GM18520 (cell line): ENCODE measurements around the gene ABCB4.

Experiments
- ATAC-seq: cut with Tn5 transposase; IDR thresholded peaks from one replicate; pipeline ENCODE4 v1.9.1; 2021; ENCODE audit not compliant: unreplicated experiment

Gene ABCB4

GRCh38 chr7:87427288-87427687, 48.2 kb downstream of the ABCB4 start:
- no peak for ATAC-seq

DNA sequence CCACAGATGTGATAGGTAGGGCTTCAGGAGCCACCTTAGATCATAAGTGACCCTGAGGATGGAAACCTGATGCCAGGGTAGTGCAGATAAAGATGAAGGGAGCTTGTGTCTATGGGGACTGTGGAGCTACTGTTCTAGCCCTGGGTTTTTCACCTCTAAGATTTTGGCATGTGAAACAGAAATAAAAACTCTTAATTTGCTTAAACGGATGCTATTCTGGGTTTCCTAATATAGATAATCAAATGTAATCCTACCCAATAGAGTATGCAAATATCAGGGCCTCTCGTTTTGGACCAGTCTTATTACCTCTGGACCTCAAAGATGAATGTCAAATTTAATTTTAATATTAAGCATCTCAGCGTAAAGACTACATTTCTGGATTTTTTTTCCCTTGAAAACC, 49.3 kb downstream of the ABCB4 start:
- peak; percentile 59 for ATAC-seq

GRCh38 chr7:87424075-87424474, 51.4 kb downstream of the ABCB4 start:
- no peak for ATAC-seq

DNA sequence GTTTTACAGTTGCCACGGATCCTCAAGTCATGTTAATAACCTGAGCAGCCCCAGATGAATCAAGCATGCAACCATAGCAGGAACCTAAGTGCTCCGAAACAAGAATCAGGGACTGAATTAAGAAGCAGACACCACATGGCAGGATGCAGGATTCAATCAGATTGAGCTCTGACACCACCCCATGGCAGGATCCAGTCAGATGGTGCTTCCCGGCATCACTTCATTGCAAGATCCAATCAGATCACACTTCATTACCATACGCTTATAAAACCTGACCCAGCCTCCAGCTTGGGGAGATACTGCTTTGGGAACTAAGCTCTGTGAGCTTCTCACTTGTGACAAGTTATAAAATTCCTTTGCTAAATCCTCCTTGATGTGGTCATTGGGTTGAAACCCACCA, 55.3 kb downstream of the ABCB4 start:
- ATAC-seq = no peak

GRCh38 chr7:87416682-87417587, 58.5 kb downstream of the ABCB4 start:
- ATAC-seq = peak; percentile 65

GRCh38 chr7:87414794-87415188, 60.7 kb downstream of the ABCB4 start:
- ATAC-seq = no peak

- ATAC-seq = no peak
Observed at GRCh38 chr7:87413951-87414793, 61.3 kb downstream of the ABCB4 start.

- ATAC-seq = no peak
Observed at GRCh38 chr7:87413029-87413428, 62.5 kb downstream of the ABCB4 start.

GRCh38 chr7:87411186-87411585, 64.3 kb downstream of the ABCB4 start:
- no peak for ATAC-seq

DNA sequence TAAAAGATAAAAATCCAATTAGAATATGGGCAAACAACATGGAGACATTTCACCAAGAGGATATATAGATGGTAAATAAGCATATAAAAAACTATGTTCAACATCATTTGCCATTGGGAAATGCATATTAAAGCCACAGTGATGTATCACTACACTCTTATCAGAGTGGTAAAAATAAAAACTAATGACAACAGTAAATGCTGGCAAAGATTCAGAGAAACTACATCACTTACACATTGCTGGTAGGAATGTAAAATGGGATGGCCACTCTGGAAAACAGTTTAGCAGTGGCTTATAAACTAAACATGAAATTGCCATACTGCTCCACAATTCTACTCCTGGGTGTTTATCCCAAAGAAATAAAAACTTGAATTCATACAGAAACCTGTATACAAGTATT, 70.8 kb downstream of the ABCB4 start:
- ATAC-seq = no peak

DNA sequence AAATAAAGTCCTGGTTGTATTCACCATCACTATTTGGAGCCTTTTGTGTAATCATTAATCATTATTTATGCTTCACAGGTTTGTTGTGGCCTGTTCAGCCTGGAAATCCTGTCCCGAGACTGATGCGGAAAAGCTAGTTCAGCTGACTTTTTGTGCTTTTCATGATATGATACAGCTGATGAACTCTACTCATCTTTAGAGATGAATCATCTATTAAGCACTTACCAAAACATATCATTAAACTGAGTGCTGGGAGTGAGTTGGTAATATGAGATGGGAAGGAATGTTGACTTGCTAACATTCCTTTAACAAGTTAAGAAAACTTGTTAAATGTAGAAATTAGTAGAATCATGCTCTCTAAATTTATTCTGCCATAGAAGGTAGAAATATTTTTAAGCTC, 77.0 kb downstream of the ABCB4 start:
- no peak for ATAC-seq

DNA sequence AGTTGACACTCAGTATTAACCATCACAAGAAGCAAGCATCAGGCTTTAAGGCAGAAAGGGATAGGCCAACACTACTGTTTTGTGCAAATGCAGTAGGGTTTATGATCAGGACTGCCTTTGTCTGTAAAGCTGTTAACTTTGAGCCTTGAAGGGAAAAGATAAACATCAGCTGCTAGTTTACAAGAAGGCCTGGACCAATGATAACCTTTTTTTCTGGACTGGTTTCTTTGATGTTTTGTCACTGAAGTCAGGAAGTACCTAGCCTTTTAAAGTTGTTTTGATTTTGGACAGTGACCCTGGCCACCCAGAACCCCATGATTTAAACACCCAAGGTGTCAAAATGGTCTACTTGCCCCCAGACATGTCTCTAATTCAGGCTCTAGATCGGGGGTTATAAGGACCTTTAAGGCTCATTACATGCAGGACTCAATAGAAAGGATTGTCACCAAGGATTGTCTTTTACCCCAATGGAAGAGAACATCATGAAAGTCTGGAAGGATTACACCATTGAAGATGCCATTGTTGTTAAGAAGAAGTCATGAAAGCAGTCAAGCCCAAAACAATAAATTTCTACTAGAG, 79.9 kb downstream of the ABCB4 start:
- no peak for ATAC-seq

- ATAC-seq = no peak
Observed at GRCh38 chr7:87391020-87391701, 84.3 kb downstream of the ABCB4 start.

DNA sequence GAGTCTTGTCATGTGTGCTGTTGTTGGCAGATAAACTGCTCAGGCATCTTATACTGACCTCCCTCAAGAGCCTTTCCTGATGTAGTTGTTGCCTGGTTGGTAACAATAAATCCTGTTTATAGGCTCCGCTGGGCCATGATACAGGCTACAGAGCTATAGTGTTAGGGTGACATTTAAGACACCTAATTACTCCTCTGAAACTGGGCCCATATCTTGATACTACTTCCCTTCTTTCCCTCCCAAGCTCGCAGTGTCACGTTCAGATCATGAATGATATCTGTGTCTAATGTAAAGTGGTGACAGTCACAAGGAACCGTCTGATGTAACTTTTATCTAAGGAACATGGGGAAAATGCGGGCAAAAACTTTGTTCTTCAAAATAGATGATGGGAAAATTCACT, 94.6 kb downstream of the ABCB4 start:
- ATAC-seq = no peak

DNA sequence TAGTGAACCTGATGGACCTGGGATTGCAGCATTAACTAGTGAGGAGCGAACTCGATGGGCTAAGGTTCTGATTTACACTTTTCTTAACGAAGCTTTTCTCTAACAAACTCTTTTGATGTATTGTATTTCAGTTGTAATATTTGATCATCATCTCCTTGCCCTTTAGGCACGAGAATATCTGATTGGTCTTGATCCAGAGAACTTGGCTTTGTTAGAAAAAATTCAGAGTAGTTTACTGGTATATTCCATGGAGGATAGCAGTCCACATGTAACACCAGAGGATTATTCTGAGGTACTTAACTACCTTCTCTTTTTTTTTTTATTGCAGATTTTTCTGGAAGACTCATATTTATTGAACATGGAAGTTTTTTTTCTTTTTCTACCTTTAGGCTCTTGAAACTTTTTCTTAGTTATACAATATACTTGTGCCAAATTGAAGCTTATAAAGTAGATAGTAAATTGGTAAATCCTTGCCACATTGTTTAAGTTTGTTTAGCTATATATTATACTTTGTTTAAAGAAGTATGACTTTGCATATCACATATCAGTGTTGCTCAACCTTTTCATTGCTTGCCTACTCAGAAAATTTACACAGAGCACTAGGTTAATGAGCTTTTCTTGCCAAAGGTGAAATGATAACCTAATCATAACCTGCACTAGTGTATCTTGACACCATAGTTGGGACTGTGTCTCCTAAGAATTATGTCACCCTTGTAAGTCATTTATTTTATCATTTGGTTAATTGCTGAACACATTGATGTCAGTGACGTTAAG, 99.6 kb downstream of the ABCB4 start:
- ATAC-seq = no peak

DNA sequence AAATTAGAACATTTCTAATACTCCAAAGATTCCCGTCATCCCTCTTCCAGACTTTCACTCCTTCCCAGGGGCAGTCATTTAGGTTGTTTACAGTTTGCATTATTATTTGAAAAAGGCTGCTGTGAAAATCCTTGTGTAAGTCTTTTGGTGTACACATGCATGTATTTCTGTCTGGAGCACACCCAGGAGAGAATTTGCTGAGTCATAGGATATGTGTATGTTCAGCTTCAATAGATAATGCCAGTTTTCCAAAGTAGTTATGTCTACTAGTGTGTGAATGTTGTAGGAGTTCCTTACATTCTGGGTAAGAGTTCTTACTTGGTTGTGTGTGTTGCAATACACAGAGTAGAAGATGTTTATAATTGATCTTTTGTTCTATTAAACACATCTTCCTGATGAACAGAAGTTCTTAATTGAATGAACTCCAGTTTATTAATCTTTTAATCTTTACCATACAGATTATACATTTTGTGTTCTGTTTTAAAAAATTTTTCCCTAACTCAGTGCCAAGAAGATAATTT, 104.8 kb downstream of the ABCB4 start:
- ATAC-seq = no peak

DNA sequence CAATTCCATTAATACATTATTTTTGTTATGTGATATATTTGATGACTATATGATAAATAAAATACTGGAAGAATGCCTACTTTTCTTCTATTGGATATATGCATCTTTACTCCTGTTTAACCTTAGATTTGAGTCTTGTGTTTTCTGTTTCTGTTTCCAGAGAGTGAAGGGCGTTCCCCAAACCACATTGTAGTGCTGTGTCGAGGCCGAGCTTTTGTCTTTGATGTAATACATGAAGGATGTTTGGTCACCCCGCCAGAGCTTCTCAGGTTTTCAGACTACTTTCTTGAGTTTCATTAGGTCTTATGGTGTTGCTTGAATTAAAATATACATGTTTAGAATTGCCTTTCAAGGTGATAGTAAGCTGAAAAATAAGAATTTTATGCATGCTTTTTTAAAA, 106.3 kb downstream of the ABCB4 start:
- ATAC-seq = no peak

DNA sequence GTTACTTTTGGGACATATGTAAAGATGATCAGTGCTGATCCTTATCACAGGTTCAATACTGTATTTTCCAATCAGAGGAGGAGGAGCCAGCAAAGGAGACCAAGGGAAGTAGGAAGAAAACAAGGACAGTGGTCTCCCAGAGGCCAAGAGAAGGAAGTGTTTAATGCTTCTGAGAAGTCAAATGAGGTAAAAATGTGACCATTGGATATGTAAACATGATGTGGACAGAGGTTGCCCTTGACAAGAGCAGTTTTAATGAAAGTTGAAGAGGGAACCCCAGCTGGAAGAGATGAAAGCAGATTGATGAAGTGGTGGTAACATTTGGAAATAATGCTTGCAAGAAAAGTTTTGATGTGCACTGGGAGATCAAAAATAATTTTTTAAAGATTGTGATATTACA, 111.2 kb downstream of the ABCB4 start:
- ATAC-seq = no peak

- no peak for ATAC-seq
Observed at GRCh38 chr7:87363342-87363741, 112.1 kb downstream of the ABCB4 start.

DNA sequence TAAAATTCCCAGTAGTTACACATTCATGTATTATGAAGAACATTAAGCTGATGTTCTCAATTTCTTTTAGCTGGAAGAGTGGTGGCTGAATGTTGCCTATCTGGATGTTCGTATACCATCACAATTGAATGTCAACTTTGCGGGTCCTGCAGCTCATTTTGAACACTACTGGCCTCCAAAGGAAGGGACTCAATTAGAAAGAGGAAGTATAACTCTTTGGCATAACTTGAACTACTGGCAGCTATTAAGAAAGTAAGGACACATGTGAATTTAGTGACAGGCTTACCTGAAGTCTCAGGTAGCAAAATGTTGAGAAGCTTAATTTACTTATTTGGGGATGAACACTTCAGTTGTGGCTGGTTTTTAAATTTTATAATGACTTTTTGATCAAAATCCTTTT, 114.2 kb downstream of the ABCB4 start:
- ATAC-seq = no peak
